Body of pancreas (tissue), 4 donors: Measurements from ENCODE around the gene ADCY1.

Experiments used
- CTCF ChIP-seq, 7 experiments: fragments of 450-650 bp in 4 of 7; fragments of 200-600 bp in 3 of 7; sonication (generic) in 3 of 7; IDR thresholded peaks; one replicate each; pipeline ENCODE4 v1.5.1; 2016 to 2019; ENCODE audit warnings: antibody characterized with exemption in 7 of 7
- POLR2A ChIP-seq, 3 donors: fragments of 450-650 bp; IDR thresholded peaks; one replicate each; pipeline ENCODE4 v1.6.1; 2016; ENCODE audit warnings: antibody characterized with exemption in 3 of 3, mild to moderate bottlenecking in 2 of 3

GRCh38 chr7:45624392-45624760, 50.2 kb downstream of the ADCY1 start:
- no peak for TF ChIP-seq POLR2A (IDR thresholded peaks at IDR 0.05)
- no peak for TF ChIP-seq CTCF (IDR thresholded peaks at IDR 0.05)
